ENCODE results near the gene NPHP4.

NPHP4 gene

DNA sequence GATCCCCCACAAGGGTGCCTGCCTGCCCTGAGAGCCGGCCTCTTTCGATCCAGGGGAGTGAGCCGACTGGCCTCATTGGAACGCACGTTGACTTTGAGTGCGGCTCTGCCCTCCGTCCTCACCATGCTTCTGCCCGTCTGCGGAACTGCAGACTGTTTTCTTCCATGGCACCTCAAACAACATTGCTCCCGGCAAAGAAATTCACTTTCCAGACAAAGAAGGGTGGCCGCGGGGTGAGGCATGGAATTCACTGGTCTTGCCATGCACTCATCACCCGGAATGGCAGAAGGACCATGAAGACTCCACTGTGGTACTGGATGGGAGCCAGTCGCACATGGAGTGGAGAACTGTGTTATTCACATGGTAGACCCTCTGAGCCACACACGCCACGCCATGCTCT is 169.5 kb downstream of the NPHP4 start:
- DNase-seq, result no peak

DNA sequence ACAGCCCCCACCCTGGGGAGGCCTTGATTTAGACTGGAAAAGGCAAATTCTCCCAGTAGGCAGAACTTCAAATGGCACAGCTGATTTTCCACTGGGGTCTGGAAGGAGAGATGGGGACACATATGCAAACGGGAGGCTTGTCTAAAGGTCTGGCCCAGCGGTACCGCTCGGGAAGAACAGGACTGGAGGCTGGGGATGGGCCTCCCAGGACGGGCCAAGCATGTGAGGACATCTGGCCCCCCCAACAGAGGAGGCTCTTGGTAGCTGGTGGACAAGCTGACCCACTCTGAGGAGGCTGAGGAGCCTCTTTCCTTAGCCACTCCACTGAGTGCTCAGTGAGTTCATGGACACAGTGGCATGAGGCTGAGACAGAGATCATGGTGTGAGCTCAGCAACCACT is 170.0 kb downstream of the NPHP4 start:
- no peak for DNase-seq

DNA sequence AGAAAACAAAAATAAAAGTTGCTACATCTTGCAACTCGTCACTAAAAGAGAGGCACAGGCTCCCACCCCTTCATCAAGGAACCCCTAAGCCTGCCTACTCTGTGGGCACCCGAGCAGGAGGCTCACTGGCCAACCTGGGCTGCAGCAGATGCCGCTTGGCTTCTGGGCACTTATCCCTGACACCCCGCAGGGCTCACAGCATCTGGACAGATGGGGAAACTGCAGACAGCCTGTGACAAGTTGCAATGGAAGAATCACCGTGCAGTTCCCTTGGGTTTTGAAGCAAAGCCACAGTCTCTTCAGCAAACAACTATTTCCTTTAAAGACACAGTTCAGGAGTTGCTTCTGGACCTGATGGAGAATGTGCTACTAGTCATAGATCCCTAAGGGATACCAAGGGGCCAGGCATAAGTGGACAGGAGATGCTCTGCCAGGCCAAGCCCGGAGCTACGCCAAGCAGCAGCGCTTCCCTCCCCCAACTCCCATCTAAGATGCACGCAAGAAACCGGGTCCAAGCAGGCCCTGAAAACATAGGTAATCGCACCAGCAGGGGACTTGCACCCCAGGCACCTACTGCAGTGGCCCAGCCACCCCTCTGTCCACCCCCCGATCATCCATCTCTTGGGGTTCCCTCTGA is 170.6 kb downstream of the NPHP4 start:
- no peak for DNase-seq

DNA sequence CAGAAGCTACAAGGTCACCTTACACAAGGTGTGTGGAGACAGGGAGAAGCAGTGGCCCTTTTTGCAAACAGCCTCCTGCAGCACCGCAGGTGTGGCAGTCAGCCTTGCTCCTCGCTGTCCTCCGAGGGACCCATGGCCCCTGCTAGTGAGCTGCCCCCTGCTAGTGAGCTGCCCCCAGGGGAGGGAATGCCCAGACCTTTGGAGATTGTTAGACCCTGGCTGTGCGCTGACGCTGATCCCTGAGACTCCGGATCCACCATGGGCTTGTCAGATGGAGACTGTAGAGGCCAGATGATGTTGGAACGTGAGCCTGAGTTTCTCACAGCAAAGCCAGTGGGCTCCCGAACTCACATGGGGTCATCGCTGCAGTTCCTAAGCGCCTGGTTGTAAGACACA is 172.2 kb downstream of the NPHP4 start:
- no peak for DNase-seq

DNA sequence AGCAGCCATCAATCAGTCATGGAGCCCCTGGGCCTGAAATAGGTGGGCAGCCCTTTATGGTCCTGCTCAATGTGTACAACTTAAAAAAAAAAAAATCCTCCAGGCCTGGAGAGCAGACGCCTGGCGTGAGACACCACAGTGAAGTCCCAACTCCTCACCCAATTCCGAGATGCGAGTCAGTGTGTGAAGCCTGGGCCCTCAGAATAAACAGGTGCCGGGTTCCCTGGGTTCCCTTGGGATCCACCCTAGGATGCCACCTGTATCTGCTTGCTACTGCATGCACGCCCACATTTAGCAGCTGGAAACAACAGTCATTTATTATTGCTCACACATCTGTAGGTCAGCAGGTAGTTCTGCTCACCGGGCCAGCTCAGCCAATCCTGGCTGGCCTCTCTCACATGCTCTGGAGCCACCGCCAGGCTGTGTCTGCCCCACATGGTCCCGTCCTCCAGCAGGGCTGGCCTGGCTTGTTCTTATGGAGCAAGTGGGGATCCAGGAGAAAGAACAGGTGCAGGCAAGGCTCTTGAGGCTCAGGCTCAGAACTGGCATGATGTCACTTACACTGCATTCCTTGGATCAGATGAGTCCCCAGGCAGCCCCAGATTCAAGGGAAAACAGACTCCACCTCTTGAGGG is 172.7 kb downstream of the NPHP4 start:
- no peak for DNase-seq

DNA sequence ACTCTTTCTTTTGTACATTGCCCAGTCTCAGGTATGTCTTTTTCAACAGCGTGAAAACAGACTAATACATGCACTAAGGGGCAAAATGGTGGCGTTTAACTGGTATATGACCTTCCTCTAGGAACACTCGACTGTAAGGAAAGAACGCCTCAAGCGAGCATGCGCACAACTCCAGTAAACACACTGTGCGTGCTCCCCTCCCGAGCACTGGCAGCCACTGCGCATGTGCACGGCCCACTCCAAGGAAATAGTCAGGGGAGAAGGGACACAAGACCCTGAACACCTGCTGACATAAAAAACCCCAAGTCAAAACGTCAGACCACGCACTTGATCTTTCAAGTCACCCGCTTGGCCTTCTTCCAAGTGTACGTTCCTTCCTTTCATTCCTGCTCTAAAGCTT is 173.5 kb downstream of the NPHP4 start:
- no peak for DNase-seq

DNA sequence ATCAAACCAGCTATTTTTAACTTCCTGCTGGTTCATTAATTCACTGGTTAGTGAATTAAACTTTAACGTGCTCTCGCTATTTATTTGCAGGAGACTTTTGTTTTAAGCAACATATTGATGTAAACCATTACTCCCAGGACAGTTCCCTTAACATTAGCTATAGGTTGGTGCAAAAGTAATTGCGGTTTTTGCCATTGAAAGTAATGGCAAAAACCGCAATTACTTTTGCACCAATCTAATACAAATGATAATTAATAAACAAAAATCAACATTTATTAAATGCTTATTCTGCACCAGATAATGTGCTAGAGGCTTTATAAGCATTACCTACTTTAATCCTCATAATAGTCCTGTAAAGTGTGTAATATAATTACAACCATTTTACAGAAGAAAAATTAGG is 176.5 kb downstream of the NPHP4 start:
- no peak for DNase-seq

DNA sequence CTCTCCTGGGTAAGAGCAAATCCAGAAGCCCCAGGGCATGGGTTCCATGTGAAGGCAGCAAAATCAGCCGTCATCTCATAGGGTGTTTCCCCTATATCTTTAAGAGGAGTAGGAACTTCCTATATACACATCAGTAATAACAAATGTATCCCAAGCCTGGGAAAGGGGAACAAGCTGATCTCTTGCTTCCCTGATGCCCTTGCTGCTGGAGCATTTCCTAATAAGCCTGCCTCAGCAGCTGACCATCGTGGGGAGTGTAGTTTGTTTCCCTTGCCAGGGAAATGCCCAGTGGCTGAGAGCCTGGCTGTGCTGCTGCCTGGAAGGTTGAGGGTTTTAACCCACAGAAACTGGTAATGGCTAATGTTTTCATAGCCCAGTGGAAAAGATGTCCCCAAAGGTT is 177.0 kb downstream of the NPHP4 start:
- no peak for DNase-seq

DNA sequence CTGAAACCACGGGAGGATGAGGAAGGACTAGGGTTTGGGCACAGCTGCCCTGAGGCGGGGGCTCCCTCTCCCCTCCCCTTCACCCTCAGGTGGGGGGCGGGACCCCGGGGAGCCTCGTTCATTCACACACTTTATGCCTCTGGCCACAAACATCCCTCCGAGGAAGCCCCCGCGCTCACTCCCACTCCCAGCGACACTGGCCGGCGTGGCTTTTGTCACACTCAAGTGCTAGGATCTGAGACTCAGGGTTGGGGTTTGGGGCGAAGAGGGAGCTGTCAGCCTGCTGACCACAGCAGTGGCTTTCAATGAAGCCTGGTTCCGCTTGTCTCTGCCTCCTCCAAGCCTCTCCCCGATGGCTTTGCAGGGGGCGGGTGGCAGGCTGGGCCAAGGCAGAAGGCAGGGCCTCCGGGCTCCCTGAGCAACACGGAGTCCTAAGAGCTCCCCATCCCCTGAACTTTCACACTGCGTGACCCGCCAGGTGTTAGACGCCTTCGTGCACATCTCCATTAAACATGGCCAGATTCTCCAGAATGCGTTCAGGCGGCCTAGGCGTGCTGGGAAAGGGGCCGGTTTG is 178.1 kb downstream of the NPHP4 start:
- DNase-seq, result no peak

DNA sequence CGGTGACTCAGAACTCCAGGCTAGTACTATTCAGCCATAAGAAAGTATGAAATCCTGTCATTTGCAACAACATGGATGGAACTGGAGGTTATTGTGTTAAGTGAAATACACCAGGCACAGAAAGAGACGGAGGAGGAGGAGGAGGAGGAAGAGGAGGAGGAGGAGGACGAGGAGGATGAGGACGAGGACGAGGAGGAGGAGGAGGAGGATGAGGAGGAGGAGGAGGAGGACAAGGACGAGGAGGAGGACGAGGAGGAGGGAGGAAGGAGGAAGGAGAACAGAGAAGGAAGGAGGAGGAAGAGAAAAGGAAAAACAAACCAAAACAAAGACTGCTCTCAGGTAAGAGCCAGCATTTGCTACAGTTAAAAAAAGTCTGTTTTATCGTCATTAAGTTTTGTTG is 178.7 kb downstream of the NPHP4 start:
- DNase-seq, result no peak
